GM12874 (cell line): ENCODE data around the gene SOWAHA.

ENCODE experiments used
- TF ChIP-seq, protein P1 (sequence below): IDR thresholded peaks from 2 replicates; pipeline ENCODE4 v1.5.1; 2011; ENCODE audit warnings: low read depth, mild to moderate bottlenecking, control low read depth, low read length, moderate library complexity; ENCODE audit not compliant: insufficient read depth

SOWAHA gene

DNA sequence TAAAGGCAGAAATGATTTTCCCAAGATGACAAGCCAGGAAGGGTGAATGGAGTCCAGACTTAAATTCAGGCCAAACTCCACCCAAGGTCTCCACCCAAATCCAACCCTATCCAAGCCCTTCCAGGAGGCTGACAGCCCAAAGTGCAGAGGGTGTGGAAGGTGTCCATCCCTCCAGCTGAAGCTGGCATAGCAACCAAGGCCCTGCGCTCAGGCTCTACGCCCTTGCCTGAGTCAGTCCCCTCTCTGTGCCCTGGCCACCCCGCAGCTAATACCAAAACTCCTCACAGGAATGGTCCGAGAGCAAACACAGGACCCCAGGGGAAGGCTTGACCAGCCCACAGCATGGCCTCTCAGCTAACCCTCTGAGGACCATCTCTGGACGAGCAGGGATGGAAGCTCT lies 38.2 kb upstream of the SOWAHA start:
- TF ChIP-seq, protein P1, sequence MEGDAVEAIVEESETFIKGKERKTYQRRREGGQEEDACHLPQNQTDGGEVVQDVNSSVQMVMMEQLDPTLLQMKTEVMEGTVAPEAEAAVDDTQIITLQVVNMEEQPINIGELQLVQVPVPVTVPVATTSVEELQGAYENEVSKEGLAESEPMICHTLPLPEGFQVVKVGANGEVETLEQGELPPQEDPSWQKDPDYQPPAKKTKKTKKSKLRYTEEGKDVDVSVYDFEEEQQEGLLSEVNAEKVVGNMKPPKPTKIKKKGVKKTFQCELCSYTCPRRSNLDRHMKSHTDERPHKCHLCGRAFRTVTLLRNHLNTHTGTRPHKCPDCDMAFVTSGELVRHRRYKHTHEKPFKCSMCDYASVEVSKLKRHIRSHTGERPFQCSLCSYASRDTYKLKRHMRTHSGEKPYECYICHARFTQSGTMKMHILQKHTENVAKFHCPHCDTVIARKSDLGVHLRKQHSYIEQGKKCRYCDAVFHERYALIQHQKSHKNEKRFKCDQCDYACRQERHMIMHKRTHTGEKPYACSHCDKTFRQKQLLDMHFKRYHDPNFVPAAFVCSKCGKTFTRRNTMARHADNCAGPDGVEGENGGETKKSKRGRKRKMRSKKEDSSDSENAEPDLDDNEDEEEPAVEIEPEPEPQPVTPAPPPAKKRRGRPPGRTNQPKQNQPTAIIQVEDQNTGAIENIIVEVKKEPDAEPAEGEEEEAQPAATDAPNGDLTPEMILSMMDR, result no peak

DNA sequence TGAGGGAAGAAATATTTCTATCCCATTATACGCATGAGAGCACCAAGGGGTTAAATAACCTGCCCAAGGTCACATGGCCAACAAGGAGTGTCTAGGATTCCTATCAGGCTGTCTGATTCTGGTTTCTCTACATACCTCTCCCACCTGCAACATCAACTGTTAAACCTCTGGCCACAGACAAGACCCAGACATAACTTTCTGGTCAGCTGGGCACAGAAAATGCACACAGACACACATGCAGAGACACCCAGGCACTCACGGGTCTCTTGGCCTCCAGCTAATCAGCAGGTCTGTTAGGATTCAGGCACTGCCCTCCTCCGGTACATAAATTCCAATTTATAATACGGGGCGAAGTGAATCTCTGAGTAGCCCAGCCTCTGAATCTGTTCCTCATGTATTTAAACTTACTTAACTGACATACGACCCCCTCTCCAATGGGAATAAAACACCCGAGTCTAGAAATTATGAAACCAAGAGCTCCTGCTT lies 37.6 kb upstream of the SOWAHA start:
- TF ChIP-seq, protein P1, result no peak

DNA sequence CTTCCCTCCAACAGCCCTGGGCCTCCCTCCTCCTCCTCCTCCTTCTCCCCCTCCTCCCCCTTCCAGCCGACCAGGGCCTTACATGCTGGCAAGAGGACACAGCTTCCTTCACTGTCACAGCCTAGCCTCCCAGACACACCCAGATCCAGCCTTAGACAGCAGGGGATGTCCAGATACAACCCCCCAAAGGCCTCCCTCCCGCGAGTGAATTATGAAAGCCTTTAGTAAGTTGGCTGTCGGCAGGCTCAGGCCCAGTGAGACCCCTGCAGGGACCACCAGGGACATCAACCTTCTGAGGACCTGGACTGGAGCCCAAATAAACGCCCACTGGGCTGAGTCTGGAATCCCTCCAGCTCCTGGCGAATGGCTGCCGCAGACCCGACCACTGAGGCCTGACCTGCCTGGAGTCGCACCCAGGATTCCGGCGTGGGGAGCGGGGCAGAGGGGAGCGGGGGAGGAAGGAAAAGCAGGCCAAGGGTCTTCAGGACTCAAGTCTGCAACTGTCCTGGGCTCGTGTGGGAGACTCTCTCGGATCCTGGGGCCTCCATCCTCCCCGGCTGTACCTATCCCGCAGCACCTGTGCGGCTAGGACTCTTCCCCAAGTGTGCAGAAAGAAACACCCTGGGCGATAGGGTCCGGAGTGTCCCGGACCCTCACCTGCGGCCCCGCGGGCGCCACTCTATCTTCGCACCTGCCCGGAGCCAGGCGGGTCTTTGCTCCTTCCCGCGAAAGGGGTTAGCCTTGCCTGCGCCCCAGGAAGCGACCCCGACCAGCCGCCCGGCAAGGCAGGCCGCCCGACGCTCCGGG lies 36.8 kb upstream of the SOWAHA start:
- TF ChIP-seq, protein P1, result no peak

DNA sequence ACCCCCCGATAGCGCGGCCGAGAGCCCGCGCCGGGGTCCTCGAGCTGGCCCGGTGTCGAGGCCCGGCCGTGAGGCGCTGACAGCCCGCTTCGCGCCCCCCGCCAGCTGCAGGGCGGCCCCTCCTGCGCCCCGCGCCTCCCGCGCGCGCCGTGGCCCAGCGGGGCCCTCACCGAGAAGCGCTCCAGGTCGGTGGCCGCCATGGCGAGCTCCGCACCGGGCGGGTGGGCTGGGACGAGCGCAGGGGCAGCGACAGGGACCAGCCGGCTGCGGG lies 36.2 kb upstream of the SOWAHA start:
- TF ChIP-seq, protein P1, result no peak

DNA sequence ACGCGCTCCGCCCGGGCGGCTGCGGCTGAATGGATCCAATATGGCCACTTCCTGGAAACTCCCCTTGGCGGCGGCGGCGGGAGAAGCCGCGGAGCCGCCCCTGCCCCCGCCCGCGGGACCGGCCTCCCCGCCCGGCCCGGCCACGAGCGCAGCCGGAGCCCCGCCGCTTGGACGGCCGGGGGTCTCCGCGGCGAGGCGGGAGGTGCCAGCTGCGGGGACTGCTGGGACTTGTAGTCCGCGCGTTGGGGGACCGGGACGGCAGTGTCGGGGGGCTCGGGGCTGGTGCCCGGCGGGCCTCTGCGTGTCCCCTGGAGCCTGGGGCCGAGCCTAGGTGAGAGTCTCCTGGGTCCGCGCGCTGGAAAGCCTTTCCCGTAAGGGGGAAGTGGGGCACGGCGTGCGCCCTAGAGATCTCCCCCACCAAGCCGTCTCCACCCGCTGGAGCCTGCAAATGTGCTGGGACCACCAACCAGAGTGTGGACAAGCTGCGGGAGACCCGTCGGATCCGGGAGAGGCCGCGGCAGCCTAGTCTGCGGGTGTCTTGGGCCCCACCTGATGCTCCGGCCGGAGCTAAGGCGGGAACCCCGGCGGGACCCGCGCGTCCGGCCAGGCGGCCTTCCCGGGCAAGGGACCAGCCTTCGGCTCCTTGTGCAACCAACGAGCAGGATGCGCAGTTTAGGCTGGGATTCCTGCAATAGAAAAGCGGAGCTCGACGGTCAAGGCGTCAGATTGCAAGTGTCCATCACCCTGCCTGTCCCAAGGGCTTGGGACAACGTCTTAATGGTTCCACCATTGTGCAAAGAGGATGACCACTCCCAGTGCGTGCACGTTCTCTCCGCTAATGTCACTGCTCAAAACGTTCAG lies 35.7 kb upstream of the SOWAHA start, which contains the start of gene SEPTIN8:
TSS of gene SEPTIN8 (minus strand) at position 31 of the 861 bp plus-strand sequence. CDS start 102 bp downstream, outside the sequence.
- TF ChIP-seq, protein P1, result no peak

DNA sequence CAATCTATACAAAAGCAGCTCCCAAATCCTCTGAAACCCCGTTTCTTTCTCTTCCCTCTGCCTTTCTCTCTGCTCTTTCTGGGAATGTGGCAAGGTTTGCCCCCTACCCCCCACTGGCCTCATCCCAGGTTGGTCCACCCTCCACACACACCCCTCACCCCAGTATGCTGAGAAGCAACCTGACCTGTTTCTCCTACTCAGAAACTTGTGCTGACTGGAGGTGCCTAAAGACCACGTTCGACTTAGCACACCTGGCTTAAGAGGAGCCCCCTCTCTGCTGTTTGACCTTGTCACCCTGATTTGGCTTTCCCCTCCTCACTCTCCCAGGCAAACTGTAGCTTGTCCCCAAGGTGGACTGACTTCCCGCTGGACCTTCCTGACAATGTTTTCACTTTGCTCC lies 35.0 kb upstream of the SOWAHA start:
- TF ChIP-seq, protein P1, result no peak

DNA sequence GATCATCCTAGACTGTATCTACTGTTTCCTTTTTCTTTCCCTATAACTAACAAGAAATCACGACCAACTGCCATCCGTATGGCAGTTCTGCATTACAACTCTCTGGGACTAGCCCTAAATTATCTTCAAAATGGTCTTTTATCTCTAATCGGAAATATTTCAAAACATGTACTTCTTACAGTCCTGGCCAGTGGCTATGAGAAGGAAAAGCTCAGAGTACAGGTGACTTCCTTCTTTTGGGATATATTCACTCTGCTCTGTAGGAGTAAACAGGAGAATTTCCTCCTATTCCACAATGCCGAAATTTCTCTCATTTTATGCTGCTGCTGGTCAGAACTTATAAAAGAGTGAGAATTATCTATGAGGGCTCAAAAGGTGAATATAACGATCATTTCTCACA lies 34.2 kb upstream of the SOWAHA start:
- TF ChIP-seq, protein P1, result no peak
